Measurements from ENCODE around the gene SPRR1B. TPM values are rescaled to one million over a fixed set of nuclear protein-coding genes. Genes with fewer than 3 reads are reported as not detected.

SPRR1B gene
- total and polyA plus RNA-seq, 9 of the 15 experiments (the other 6 are each of a cell fraction or from before 2014, with no cell fraction given): not detected

DNA sequence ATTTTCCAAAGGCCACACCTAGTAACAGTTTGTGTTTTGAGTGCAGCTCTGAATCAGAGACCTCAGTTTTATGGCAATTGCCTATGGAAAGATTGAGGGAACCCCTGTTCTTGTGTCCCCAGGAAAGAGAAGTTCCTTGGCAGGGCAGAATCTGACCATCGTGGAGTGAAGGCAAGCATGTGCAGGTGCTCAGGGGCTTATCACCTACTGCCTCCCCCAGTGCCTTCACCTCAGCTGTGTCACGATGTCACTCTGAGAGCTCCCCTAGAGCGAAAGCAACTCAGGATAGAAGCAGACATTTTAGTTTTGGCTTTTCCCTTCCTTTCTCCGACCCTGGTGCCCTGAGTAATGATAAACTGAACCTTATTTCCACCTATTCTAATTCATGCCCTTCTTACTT, 48.9 kb upstream of the SPRR1B start:
- Histone ChIP-seq H3K4me3 (no peak overlapping the region), H2AFZ (ENCODE audit: low read depth, low read length) (no peak overlapping the region), H3K27ac (ENCODE audit: extremely low read depth, low read depth, low read length) (no peak overlapping the region), H3K9me1 (ENCODE audit: control insufficient read depth, insufficient read depth, low read length) (no peaks in the 10 kb centered on the region), H3K4me2 (ENCODE audit: insufficient read depth, low read length) (no peak overlapping the region), H3K9me3 (replicated peaks; ENCODE audit: control insufficient read depth, insufficient read depth, low read depth, low read length) (no peaks in the 10 kb centered on the region), H3K36me3 (ENCODE audit: control insufficient read depth, insufficient read depth, low read length) (no peaks in the 10 kb centered on the region), H3K4me1 (replicated peaks in 1 of 2; ENCODE audit: control insufficient read depth in 2 of 2, insufficient read depth in 2 of 2, low read length in 2 of 2) (no peaks in the 10 kb centered on the region), H4K20me1 (replicated peaks; ENCODE audit: control insufficient read depth, insufficient read depth, low read length) (no peaks in the 10 kb centered on the region), H3K79me2 (ENCODE audit: control insufficient read depth, insufficient read depth, low read length) (no peaks in the 10 kb centered on the region), H3K27me3 (ENCODE audit: control insufficient read depth in 2 of 2, insufficient read depth in 2 of 2, low read length in 2 of 2) (peaks cover 0 to 10% of the 10 kb centered on the region in 2 experiments; a peak in 3 of 5 replicates), H3K9ac (ENCODE audit: insufficient read depth in 1 of 2, low read depth in 2 of 2, low read length in 2 of 2) (no peak overlapping the region)
- intact Hi-C loops (cut with micrococcal nuclease): no loop called here
- CTCF ChIA-PET (ENCODE audit: low intra/inter-chr PET ratio): no interaction called here
- in situ Hi-C loops (cut with MboI): no loop called here
- POLR2A ChIA-PET: no interaction called here
- FAIRE-seq (no peak), ATAC-seq (no peak), DNase-seq (ENCODE audit: extremely low read depth in 1 of 4, low spot score in 3 of 4) (no peak)
- 0% methylated on average over 4 of the region's 4 CpGs for WGBS (ENCODE audit: insufficient coverage, low coverage, missing lambda C conversion rate)
- no TSS peak for BruUV-seq (replicated peaks)
- TF ChIP-seq DIDO1 (tag; IDR thresholded peaks at IDR 0.05; ENCODE audit: low read depth) (no peak), ZSCAN29 (IDR thresholded peaks at IDR 0.05) (no peak), ZNF77 (CRISPR knock-in tag; IDR thresholded peaks at IDR 0.05) (no peak), MYNN (IDR thresholded peaks at IDR 0.05) (no peak), MYNN (CRISPR knock-in tag; IDR thresholded peaks at IDR 0.05) (no peak), ADNP (tag; IDR thresholded peaks at IDR 0.05) (no peak), SIX5 (IDR thresholded peaks at IDR 0.05; ENCODE audit: borderline replicate concordance in 1 of 2, insufficient read depth in 1 of 2, low read depth in 1 of 2, low read length in 2 of 2) (no peak), GATAD2A (IDR thresholded peaks at IDR 0.05) (no peak), SREBF2 (CRISPR knock-in tag; IDR thresholded peaks at IDR 0.05) (no peak), CREM (IDR thresholded peaks at IDR 0.05; ENCODE audit: low read depth) (no peak), SNIP1 (IDR thresholded peaks at IDR 0.05; ENCODE audit: low read depth) (no peak), ZNF436 (CRISPR knock-in tag; IDR thresholded peaks at IDR 0.05) (no peak), ZNF561 (CRISPR knock-in tag; conservative IDR thresholded peaks at IDR 0.05) (no peak), COPS2 (conservative IDR thresholded peaks at IDR 0.05) (no peak), GABPB1 (CRISPR knock-in tag; IDR thresholded peaks at IDR 0.05) (no peak)
- TF ChIP-seq, protein P1, sequence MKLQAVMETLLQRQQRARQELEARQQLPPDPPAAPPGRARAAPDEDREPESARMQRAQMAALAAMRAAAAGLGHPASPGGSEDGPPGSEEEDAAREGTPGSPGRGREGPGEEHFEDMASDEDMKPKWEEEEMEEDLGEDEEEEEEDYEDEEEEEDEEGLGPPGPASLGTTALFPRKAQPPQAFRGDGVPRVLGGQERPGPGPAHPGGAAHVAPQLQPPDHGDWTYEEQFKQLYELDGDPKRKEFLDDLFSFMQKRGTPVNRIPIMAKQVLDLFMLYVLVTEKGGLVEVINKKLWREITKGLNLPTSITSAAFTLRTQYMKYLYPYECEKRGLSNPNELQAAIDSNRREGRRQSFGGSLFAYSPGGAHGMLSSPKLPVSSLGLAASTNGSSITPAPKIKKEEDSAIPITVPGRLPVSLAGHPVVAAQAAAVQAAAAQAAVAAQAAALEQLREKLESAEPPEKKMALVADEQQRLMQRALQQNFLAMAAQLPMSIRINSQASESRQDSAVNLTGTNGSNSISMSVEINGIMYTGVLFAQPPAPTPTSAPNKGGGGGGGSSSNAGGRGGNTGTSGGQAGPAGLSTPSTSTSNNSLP (IDR thresholded peaks at IDR 0.05; ENCODE audit: borderline replicate concordance, low read depth, low read length): no peak
